Measurements from ENCODE around the gene SLC2A11. TPM values are rescaled to one million over a fixed set of nuclear protein-coding genes. Genes with fewer than 3 reads are reported as not detected.

SLC2A11 gene
- total and polyA plus RNA-seq, 9 of the 15 experiments (the other 6 are each of a cell fraction or from before 2014, with no cell fraction given) = 0.44 to 2.7 (median 2.1) TPM

DNA sequence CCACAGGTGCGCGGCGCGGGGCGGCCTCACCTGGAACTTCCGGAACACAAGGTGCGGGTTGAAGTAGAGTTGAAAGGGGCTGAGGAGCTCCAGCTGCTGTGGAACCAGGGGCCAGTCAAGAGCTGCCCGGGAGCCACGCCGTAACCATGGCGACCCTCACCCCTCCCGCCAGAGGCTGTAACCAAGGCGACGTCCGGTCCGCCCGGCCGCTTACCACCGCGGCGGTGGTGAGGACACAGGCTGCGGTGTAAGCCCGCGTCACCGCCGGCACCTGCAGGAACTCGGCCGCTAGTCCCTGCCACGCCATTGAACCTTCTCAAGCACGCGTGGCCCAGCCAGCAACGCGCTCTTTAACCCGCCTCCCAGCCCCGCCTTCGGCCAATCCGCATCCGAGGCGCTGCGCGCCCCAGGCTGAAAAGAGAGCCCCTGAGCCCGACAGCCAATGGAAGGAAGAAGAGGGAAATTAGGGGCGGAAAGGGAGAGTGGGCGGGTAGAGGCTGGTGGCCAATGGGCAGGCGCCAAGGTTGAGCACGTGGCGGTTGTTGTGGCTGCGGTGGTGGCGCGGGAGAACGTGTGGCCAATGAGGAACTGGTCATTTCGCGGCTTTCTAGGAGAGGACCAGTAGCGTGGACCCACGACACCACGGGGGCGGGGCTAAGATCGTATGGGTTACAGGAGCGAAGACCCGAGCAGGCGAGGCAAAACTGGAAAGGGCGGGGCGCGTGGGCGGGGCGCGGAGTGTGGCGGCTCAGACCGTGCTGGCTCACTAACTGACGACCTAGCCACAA lies 18.8 kb upstream of the SLC2A11 start, which contains the start of gene DERL3 (continued):
- TF ChIP-seq, protein P1, sequence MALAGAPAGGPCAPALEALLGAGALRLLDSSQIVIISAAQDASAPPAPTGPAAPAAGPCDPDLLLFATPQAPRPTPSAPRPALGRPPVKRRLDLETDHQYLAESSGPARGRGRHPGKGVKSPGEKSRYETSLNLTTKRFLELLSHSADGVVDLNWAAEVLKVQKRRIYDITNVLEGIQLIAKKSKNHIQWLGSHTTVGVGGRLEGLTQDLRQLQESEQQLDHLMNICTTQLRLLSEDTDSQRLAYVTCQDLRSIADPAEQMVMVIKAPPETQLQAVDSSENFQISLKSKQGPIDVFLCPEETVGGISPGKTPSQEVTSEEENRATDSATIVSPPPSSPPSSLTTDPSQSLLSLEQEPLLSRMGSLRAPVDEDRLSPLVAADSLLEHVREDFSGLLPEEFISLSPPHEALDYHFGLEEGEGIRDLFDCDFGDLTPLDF (CRISPR knock-in tag; IDR thresholded peaks at IDR 0.05) = peak; percentile 95; the same call in 1 of the 2 replicates
- TF ChIP-seq GABPB1 (CRISPR knock-in tag; IDR thresholded peaks at IDR 0.05) = peak; percentile 46; the same call in 1 of the 2 replicates
- no peak for TF ChIP-seq ETV1 (tag; conservative IDR thresholded peaks at IDR 0.05; ENCODE audit: low read depth)
- TF ChIP-seq, protein P2, sequence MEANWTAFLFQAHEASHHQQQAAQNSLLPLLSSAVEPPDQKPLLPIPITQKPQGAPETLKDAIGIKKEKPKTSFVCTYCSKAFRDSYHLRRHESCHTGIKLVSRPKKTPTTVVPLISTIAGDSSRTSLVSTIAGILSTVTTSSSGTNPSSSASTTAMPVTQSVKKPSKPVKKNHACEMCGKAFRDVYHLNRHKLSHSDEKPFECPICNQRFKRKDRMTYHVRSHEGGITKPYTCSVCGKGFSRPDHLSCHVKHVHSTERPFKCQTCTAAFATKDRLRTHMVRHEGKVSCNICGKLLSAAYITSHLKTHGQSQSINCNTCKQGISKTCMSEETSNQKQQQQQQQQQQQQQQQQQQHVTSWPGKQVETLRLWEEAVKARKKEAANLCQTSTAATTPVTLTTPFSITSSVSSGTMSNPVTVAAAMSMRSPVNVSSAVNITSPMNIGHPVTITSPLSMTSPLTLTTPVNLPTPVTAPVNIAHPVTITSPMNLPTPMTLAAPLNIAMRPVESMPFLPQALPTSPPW (CRISPR knock-in tag; IDR thresholded peaks at IDR 0.05) = peak; percentile 67
- TF ChIP-seq ZNF184 (CRISPR knock-in tag; IDR thresholded peaks at IDR 0.05) = no peak
- TF ChIP-seq, protein P3, sequence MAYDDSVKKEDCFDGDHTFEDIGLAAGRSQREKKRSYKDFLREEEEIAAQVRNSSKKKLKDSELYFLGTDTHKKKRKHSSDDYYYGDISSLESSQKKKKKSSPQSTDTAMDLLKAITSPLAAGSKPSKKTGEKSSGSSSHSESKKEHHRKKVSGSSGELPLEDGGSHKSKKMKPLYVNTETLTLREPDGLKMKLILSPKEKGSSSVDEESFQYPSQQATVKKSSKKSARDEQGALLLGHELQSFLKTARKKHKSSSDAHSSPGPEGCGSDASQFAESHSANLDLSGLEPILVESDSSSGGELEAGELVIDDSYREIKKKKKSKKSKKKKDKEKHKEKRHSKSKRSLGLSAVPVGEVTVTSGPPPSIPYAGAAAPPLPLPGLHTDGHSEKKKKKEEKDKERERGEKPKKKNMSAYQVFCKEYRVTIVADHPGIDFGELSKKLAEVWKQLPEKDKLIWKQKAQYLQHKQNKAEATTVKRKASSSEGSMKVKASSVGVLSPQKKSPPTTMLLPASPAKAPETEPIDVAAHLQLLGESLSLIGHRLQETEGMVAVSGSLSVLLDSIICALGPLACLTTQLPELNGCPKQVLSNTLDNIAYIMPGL (CRISPR knock-in tag; IDR thresholded peaks at IDR 0.05) = peak; percentile 86; the same call in 1 of the 2 replicates
- TF ChIP-seq, protein P4, sequence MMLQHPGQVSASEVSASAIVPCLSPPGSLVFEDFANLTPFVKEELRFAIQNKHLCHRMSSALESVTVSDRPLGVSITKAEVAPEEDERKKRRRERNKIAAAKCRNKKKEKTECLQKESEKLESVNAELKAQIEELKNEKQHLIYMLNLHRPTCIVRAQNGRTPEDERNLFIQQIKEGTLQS (IDR thresholded peaks at IDR 0.05) = no peak
- TF ChIP-seq, protein P4 (CRISPR knock-in tag; conservative IDR thresholded peaks at IDR 0.05) = no peak
- no peak for TF ChIP-seq TEAD2 (tag; IDR thresholded peaks at IDR 0.05)
- peak in 1 of 2 experiments; percentile 60; a peak in 1 of 4 replicates for TF ChIP-seq TEAD1 (CRISPR knock-in tag; IDR thresholded peaks at IDR 0.05)
- TF ChIP-seq, protein P5, sequence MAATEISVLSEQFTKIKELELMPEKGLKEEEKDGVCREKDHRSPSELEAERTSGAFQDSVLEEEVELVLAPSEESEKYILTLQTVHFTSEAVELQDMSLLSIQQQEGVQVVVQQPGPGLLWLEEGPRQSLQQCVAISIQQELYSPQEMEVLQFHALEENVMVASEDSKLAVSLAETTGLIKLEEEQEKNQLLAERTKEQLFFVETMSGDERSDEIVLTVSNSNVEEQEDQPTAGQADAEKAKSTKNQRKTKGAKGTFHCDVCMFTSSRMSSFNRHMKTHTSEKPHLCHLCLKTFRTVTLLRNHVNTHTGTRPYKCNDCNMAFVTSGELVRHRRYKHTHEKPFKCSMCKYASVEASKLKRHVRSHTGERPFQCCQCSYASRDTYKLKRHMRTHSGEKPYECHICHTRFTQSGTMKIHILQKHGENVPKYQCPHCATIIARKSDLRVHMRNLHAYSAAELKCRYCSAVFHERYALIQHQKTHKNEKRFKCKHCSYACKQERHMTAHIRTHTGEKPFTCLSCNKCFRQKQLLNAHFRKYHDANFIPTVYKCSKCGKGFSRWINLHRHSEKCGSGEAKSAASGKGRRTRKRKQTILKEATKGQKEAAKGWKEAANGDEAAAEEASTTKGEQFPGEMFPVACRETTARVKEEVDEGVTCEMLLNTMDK (IDR thresholded peaks at IDR 0.05; ENCODE audit: borderline replicate concordance, insufficient read depth, low read depth, low read length, poor library complexity, severe bottlenecking) = no peak
- no peak for TF ChIP-seq SRSF9 (IDR thresholded peaks at IDR 0.05; ENCODE audit: borderline replicate concordance, low read depth, low read length)
- TF ChIP-seq PTBP1 (IDR thresholded peaks at IDR 0.05; ENCODE audit: low read depth, low read length) = no peak
- peak; percentile 79 for TF ChIP-seq ZNF431 (CRISPR knock-in tag; IDR thresholded peaks at IDR 0.05)
- TF ChIP-seq, protein P6, sequence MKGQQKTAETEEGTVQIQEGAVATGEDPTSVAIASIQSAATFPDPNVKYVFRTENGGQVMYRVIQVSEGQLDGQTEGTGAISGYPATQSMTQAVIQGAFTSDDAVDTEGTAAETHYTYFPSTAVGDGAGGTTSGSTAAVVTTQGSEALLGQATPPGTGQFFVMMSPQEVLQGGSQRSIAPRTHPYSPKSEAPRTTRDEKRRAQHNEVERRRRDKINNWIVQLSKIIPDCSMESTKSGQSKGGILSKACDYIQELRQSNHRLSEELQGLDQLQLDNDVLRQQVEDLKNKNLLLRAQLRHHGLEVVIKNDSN (CRISPR knock-in tag; IDR thresholded peaks at IDR 0.05) = peak; percentile 96
- no peak for TF ChIP-seq ERF (CRISPR knock-in tag; IDR thresholded peaks at IDR 0.05)
- peak; percentile 73 for TF ChIP-seq CHD2 (IDR thresholded peaks at IDR 0.05; ENCODE audit: low read depth, low read length)
- TF ChIP-seq MAFF (IDR thresholded peaks at IDR 0.05; ENCODE audit: low read length) = no peak
- TF ChIP-seq, protein P7, sequence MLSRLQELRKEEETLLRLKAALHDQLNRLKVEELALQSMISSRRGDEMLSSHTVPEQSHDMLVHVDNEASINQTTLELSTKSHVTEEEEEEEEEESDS (CRISPR knock-in tag; IDR thresholded peaks at IDR 0.05) = no peak
